NCI-H446 (cell line): ENCODE measurements around the gene ORMDL3.
"Not testable (repeated sequence)": the region's sequence is repeated elsewhere in the genome, so short reads cannot be mapped to it uniquely, and the experiment has no call there.

ENCODE experiments used
- DNase-seq, 2 experiments: peaks; one replicate each; lab custom pipeline; 2025; lab: John Stamatoyannopoulos, UW

Gene ORMDL3

DNA sequence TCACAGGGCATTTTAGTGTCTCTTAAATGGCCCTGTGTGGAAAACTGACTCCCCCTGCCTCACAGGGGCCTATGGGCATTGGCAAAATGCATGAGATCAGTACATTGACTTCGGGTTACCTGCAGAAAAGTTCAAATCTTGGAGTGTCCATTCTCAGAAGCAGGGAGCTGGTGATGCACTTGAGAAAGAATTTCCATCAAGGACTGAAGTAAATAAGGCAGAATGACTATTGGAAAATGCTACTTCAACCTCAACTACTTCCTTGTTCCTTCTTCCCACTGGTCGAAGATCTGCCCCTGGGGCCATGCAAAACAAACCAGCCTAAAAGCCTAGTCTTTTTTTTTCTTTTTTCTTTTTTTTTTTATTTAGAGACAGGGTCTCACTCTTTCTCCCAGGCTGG lies 21.6 kb upstream of the ORMDL3 start:
- no peak for DNase-seq

DNA sequence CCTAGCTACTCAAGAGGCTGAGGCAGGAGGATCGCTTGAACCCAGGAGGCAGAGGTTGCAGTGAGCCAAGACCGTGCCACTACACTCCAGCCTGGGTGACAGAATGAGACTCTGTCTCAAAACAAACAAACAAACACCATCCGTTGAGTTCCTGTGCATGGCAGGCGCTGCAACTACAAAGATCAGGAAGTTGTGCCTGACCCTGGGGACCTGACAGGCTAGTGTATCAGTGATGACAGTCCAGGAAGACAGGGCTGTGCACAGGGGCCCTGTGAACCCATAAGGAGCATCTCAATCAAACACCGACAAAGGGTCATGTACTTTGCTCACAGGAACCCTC lies 21.1 kb upstream of the ORMDL3 start:
- DNase-seq = not testable (repeated sequence)

DNA sequence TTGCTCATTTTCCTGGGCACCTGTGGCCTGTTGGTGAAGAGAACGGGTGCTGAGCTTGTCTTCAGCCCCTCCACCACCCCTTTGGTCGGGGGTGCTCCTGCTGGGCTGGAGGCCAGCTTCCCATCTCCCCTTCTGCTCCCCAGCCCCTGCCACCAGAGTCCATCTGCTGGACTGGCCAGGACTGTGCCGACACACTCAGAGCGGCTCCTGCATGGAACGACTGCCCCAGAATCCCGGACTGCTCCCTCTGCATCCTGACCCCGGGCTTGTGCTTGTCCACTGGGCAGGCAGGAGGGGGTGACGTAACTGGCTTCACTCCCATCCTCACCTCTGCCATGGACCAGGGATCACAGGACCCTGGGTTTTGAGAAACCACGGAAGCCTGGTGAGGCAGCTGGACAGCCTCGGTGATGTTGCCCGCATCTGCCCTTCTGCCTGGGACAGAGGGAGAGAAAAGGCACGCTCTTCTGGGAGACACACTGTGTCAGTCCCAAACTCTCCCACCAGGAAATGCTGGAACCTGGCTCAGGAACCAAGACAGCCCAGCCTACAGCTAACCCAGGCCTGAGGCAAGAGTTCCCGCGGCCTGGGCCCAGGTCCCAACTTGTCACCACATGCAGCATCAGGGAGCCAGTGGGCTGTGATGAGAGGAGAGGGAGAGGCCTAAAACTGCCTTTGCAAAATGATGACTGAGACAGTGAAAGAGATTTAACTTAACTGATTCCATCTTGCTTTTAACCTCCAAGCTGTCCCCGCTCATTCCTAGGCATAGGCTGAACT lies 19.3 kb upstream of the ORMDL3 start:
- no peak for DNase-seq

DNA sequence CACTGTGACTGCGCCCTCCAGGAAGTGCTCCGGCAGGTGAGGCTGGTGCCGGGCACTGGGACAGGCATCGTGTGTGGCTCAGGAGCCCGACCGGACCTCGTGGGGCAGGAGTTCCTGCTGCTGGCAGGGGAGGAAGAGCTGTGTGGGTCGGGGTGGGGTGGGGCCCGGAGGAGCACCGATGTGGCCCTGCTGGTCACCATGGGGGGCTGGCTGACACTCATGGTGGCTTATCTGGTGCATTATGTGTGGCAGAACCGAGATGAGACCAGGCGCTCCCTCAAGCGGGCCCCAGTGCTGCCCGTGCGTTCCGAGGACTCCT lies 17.0 kb upstream of the ORMDL3 start:
- DNase-seq = no peak

DNA sequence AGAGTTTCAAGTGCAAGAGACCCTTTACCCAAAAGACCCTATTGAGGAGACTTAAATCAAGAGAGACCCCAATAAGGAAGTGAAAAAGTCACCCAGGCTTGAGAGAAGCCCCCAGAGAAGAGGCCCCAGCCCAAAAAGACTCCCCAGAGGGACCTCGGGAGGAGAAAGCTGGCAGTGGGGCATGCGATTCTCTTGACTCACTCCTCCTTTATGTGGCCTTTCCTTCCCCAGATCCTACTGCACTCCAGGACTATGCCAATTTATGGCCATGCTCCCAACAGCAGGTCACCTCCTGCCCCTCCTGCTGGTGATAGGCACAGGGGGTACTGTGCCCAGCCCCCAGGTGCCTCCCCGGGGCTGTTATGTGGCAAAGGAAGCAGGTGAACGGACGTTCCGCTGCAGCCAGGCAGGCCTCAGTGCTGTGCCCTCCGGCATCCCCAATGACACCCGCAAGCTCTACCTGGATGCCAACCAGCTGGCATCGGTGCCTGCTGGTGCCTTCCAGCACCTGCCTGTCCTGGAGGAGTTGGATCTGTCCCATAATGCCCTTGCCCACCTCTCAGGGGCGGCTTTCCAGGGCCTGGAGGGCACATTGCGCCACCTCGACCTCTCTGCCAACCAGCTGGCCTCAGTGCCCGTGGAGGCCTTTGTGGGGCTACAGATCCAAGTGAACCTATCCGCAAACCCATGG lies 16.4 kb upstream of the ORMDL3 start:
- no peak for DNase-seq

DNA sequence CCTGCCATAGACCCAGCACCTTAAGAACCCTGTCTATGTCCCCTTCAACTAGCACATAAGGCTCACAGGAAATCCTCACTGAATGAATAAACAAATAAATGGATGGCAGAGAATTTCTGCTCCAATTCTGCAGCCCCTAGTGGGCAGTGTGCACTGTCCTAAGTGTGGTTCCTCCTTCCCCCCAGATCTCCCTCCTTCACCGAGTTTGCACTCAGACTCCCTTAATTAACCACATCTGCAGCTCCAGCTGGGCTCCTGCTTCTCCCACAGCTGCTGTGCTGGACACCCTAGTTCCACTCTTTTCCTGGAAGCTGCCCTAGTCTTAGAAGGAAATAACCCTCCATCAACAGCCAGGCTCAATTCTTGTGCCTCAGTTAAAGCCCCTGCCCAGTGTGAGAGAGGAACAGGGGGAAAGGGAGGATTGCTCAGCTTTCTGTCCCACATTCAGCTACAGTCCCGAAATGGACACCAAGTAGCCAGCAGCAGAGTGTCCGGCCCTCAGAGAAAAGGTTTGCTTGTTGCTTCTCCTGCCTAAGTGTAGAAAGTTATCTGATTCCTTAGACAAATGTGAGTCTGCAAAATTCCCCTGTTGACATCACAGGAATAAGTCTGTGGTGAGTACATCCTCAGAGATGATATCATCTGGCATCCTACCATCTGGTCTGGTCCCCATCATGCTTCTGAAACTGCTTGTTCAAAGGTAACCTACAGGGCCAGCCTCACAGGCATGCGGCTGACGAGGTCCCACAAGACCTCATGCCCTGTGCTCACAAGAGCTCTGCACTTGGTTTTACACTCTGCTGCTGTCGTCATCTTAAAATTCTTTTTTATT lies 12.4 kb upstream of the ORMDL3 start:
- DNase-seq = no peak

DNA sequence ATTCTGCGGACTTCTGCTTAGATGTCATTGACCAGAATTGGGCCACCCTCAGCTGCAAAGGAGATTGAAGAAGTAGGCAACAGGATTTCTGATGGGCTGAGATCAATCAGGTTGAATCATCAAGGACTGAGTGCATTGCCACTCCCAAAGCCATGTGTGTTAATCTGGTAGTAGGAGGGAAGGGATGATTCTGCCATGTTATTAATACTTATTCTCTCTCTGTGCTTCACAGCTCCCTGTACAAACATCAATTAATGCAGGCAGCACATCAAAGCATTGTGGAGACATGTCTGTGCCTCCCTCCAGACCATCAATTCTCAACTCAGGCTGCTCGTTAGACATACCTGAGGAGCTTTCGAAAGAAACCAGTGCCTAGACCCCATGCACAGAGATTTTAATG lies 11.7 kb upstream of the ORMDL3 start:
- DNase-seq = no peak

DNA sequence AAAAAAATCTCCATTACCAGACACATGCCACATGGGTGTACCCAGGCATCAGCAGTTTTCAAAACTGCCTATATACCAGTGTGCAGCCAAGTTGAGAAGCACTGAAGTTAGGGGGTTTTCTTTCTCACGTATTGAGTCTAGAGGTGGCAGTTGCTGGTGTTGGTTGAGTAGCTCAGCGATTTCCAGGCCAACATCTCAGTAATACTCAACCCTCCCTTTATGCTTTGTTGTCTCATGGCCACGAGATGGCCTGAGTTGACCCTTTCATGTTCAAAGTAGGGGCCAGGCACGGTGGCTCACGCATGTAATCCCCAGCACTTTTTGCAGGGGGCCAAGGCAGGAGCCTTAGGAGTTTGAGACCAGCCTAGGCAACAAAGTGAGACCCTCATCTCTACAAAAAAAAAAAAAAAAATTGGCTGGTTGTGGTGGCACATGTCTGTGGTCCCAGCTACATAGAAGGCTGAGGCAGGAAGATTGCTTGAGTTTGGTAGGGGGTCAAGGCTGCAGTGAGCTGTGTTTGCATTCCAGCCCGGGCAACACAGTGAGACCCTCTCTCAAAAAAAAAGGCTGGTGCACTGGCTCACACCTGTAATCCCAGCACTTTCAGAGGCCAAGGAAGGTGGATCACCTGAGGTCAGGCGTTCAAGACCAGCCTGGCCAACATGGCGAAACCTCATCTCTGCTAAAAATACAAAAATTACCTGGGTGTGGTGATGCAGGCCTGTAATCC lies 10.9 kb upstream of the ORMDL3 start:
- DNase-seq = no peak

DNA sequence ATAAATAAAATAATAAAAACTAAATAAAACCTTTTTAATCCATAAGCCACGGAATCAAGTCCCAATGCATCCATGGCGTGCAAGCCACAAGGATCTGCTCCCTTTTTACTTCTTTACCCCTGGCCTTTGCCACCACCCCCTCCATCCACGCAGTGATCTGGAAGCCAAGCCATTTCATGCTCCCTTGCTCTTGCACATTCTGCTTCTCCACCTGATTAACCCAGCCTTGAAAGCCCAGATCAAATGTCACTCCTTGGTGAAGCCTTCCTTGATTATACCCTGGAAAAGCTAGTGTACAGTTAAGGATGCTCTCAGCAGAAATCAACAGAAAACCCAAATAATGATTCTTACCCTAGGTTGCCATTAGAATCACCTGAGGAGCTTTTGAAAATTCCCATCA lies 10.0 kb upstream of the ORMDL3 start:
- DNase-seq = no peak

DNA sequence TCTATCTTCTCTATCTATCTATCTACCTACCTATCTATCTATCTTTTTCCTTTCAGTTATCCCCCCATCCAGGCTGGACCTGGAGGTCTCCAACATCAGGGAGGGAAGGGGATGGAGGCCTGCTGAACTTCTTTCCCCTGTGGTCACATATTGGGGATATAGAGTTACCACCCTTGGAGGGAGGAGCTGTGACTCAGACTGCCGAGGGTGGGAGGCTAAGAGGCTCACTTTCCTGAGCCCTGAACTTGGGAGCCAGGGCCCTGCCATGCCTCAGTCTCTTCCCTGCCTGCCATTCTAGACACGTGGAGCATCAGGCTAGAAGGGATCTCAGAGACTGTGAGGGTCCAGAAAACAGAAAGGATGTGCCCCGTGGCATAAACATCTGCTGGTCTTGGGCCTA lies 8.5 kb upstream of the ORMDL3 start:
- no peak for DNase-seq

DNA sequence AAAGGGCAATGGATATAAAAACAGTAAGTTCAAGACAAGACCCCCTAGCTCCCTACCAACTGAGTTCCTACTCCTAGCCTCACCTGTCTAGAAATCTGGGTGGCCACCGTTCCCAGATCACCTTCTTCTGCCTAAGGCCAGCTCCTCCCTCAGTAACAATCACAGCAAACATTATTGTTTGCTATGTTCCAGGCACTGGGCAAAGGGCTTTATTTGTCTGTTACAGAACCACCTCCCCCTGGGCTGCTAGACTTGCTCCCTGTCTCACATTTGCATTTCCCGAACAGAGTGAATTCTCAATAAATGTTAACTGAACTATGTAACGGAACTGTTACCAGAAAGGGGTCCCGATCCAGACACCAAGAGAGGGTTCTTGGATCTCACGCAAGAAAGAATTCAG lies 6.9 kb upstream of the ORMDL3 start:
- DNase-seq = no peak

DNA sequence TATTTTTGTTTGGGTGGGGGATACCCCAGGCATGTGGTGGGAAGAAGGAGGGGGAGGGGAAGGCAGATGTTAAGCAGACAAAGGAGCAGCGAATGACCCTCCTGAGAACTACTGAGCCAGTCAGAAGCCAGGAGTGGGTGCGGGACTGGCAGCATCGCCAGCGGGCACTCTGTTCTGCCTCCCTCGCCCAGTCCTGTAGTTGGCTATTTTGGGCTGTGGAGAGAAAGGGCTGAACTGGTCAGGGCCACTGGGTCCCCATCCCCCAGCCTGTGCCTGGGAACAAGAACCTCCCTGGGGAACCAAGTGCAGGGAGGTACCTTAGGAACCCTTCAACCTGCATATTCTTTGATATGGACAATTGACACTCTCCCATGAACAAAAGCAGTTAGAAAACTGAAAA lies 6.5 kb upstream of the ORMDL3 start:
- DNase-seq = no peak

DNA sequence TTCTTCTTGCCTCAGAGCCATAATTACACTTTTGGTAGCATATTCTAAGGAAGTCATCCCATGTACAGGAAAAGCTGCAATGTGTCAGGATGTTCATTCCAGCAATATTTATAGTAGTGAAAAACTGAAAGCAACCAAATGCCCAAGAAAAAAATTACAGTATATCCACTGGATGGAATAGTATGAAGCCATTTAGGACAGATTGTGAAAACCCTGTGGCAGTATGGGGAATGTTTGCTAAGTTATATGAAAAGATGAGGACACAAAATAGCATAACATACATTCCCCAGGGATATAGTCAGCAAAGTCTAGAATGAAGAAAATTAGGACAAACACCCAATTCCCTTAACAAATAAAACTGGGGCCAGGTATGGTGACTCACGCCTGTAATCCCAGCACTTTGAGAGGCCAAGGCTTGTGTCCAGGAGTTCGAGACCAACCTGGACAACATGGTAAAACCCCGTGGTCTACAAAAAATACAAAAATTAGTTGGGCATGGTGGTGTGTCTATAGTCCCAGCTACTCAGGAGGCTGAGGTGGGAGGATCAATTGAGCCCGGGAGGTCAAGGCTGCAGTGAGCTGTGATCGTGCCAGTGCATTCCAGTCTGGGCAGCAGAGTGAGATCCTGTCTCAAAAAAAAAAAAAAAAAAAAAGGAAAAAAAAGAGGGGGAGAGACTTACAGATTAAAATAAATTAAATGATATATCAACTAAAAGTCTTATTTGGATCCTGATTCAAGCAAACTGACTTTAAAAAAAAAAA lies 2.4 kb upstream of the ORMDL3 start:
- DNase-seq = no peak

DNA sequence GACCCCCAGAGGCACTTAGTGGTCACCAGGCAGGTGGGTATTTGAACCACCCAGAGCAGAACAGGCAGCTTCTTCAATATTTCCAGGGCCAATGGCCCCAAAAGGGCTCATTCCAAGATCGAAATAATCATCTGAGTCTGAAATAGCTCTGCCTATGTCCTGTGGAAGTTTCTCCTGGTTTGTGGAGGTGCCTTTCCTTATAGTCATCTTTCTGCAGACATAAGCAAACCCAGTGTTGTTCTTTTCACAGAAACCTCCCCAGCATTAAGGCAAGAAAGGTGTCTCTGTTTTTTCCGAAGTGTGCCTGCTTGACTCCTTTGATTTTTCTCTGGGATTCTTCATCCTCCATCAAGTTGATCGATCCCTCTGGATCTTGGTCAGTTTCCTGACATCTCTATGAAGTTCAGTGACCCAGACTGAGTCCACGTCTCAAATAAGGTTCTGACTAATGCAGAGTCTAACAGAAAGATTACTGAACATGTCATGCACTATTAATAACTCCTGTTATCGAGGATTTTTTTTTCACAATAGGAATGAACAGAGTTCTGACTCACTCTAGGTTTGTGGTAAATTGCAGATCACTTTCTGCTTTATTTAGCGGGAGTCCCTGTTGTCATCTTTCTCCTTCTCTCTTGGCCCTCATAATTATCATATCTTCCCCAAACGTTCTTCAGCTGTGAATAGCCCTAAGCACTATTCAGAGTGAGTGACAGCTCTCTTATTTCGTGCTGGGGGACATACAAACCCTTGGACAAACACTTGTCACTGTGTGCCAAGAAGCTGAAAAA lies 1.7 kb upstream of the ORMDL3 start:
- no peak for DNase-seq

DNA sequence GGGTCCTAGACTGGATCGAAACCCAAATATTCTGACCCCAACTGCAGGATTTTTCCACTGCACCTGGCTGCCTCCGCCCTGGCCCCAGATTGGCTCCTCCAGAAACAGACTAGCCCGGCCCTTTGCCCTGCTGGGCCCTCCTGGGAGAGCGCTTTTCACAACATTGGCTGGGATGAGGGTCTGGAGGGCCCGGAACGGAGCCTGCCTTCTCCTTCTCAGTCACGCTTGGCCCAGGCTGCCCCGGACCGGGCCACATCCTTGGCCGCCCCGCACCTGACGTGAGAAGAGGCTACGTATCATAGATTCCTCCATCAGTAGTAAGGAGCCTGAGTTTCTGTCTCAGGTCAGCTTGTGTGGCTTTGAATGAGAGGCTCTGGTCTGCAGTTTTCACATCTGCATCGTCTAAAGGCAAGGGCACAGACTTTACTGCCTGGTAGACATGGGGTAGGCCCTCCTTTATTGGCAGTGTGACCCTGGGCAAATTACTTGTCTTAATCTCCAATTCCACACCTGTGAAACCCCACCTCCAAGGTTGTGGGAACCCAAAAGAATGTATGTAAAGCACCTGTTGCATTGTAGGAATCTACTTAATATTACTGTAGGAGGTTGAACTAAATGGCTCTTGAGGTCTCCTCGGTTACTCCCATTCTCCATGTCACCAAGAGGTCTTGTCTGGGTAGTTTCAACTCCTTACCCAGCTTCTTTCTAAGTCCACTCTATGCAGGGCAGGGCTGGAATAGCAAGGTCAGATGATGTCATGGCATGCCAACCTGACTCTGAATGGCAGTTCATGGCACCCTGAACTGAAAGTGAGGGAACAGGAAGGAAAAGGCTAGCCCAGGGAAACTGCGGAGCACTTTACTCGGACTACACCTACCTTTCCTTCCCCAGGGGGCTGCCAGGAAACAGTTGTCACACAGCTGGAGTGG lies 792 bp upstream of the ORMDL3 start:
- no peak for DNase-seq

DNA sequence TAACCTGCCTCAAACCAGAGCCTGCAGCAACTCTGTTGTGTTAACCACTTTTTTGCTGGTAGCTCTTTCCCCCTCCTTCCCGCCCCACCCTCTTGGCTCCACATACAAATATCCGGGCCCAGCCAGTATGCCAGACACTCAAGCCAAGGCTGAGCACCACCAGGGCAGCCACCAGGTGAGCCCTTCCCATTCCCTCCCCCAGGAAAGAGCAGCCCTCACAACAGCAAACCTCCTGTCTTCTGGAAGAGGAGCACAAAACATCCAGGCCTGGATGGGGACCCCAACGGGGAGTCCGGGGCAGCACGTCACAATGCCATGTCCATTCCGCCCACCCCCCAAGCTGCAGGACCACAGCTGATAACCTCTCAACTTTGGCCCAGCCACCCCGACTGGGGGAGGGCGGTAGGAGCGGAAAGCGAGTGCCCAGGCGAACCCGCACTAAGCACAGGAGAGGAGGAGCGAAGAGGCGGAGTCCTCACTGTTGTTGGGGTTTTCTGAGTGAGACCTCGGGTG lies 757 bp downstream of the ORMDL3 start:
- no peak for DNase-seq

DNA sequence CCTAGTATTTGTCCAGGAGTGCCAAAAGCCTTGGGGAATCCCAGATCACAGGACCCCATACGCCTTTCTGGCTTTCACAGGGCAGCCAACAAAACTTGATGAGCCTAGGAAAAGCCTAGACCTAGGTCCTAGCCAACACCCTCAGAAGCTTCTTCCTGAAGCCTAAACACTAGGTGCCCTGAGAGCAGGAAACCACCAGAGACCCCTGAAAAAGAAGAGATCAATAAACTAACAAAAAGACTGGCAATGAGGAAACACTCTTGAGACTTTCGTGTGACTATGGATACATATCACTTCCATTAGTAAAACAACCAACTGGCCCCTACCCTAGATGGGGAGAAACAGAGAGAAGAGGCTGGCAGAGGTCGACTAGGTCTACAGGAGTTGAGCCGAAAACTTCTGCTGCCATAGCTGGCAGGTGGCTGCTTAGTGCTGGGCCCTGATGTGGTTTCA lies 1.2 kb downstream of the ORMDL3 start:
- no peak for DNase-seq

DNA sequence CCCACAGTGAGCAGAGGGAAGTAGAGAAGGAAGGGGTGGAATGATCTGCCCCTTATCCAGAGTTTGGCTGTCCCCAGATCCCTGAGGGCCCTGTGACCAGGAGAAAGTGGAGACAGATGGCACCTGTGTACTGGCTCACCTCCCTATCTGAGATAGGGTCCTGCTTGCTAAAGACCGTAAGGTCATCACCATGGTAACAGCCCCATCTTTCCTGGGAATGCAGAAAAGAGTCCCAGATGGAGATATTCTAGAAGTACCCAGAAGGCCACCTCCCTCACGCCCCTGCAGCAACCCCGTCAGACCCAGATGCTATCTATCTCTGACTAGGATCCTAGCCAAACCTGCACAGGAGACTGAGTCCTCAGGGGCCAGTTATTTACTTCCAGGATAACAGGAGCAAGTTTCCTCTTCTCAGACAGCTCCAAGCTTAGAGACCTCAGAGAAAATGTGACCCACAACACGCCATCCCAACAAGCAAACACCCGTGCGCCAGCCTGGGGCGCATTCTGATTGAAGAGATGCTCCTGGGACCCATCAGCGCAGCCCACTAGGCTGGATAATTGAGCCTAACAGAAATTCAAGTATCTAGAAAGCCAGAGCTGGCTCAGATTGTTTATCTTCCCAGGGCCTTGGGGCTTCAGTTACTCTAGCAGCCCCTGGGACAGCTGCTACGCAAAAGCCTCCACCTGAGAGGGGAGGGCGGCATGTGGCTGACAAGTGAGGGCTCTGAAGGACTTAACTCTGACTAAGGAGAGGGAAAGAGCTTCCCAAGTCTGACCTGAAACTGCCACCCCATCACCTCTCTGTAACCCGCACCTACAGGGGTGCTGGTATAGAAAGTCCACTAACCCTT lies 1.9 kb downstream of the ORMDL3 start:
- no peak for DNase-seq

DNA sequence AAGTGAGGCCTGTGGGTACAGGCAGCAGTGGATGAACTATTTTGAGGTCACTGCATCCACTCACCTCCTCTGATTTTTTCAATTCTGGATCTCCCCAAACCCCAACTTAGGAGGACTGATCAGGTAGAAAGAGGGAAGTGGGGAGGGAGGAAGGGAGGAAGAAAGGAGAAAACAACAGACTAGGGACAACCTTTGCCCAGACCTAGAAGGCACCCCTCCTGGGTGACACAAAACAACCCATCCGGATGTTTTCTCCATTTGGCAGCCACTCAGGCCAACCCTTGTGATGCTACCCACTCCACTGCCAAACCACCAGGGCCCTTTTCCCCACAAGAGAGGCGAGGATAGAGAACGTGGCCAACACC lies 2.7 kb downstream of the ORMDL3 start:
- no peak for DNase-seq
